HepG2 (cell line): ENCODE measurements around the gene ACOXL. TPM values are rescaled to one million over a fixed set of nuclear protein-coding genes. Genes with fewer than 3 reads are reported as not detected.
"Not testable (repeated sequence)": the region's sequence is repeated elsewhere in the genome, so short reads cannot be mapped to it uniquely, and the experiment has no call there.

ENCODE experiments used
- ATAC-seq: fragments of 200-7000 bp; cut with Tn5 transposase; 3 replicates; pipeline ENCODE4 v1.9.1; 2020; ENCODE audit warnings: mild to moderate bottlenecking, moderate library complexity
- BruUV-seq: library from RNA; stranded (reverse); fragments of 400-500 nt; replicated peaks from 2 replicates; lab custom pipeline; 2021; lab: Mats Ljungman, UMichigan
- CTCF ChIA-PET: fragments of 300-600 bp; formaldehyde crosslinking; extraction: SDS; loops from one replicate; lab custom pipeline; 2021; ENCODE audit warnings: low total read pairs, inconsistent platforms, low intra/inter-chr PET ratio; lab: Yijun Ruan, JAX
- POLR2A ChIA-PET: fragments of 350-600 bp; sonication (Branson Sonifier 250); formaldehyde crosslinking; loops from one replicate; lab custom pipeline; 2020; ENCODE audit warnings: antibody characterized with exemption, inconsistent platforms; lab: Yijun Ruan, JAX
- DNase-seq: peaks from one replicate; pipeline ENCODE4 v3.0.0-alpha.2; 2015; ENCODE audit warnings: low spot score
- FAIRE-seq: peaks from 3 replicates; lab custom pipeline; 2011; peaks lifted over from hg19 to GRCh38; lab: Jason Lieb, UNC
- H2AFZ ChIP-seq: one replicate; pipeline ENCODE4 v1.6.1; 2011; ENCODE audit warnings: low read length, inconsistent platforms
- H3K27ac ChIP-seq: fragments of 300-600 bp; 3 replicates; pipeline ENCODE4 v1.8.0; 2011; ENCODE audit warnings: mixed run types, mild to moderate bottlenecking, mixed read lengths, low read length, inconsistent platforms; ENCODE audit not compliant: insufficient read depth; ENCODE audit errors: extremely low read length
- H3K27me3 ChIP-seq, 2 experiments: fragments of 200-600 bp in 1 of 2; 2 replicates in 1 of 2; 3 replicates in 1 of 2; pipeline versions ENCODE4 v1.6.0 to v1.8.0; 2011; ENCODE audit warnings: low read length in 2 of 2, mild to moderate bottlenecking in 2 of 2, moderate library complexity in 2 of 2, inconsistent platforms in 1 of 2; ENCODE audit not compliant: insufficient read depth in 2 of 2, control insufficient read depth in 1 of 2
- H3K36me3 ChIP-seq, 2 experiments: fragments of 200-600 bp in 1 of 2; replicated peaks in 1 of 2; 2 replicates in 1 of 2; 3 replicates in 1 of 2; pipeline versions ENCODE4 v1.5.1 to v1.8.0; 2011; ENCODE audit warnings: low read length in 2 of 2, inconsistent platforms in 1 of 2; ENCODE audit not compliant: insufficient read depth in 2 of 2, control insufficient read depth in 1 of 2
- H3K4me1 ChIP-seq: 2 replicates; pipeline ENCODE4 v1.5.1; 2012; ENCODE audit warnings: low read length, inconsistent platforms; ENCODE audit not compliant: insufficient read depth
- H3K4me2 ChIP-seq: 2 replicates; pipeline ENCODE4 v1.6.0; 2011; ENCODE audit warnings: low read depth, low read length, inconsistent platforms
- H3K4me3 ChIP-seq, 3 experiments: fragments of 200-600 bp in 1 of 3; sonication (generic), shearing (Covaris generic) in 1 of 3; replicated peaks in 1 of 3; 2 replicates each; pipeline ENCODE4 v1.5.1; 2011 to 2016; ENCODE audit warnings: low read length in 3 of 3, inconsistent platforms in 2 of 3, low read depth in 2 of 3, mild to moderate bottlenecking in 2 of 3, control low read depth in 1 of 3, mixed read lengths in 1 of 3; ENCODE audit not compliant: insufficient read depth in 1 of 3
- H3K79me2 ChIP-seq: one replicate; pipeline ENCODE4 v1.6.1; 2011; ENCODE audit warnings: low read length, inconsistent platforms; ENCODE audit not compliant: insufficient read depth
- H3K9ac ChIP-seq: 2 replicates; pipeline ENCODE4 v1.6.0; 2011; ENCODE audit warnings: mild to moderate bottlenecking, low read depth, low read length, inconsistent platforms; ENCODE audit not compliant: insufficient read depth
- H3K9me3 ChIP-seq: 2 replicates; pipeline ENCODE4 v1.5.1; 2012; ENCODE audit warnings: mild to moderate bottlenecking, low read length
- H4K20me1 ChIP-seq: 2 replicates; pipeline ENCODE4 v1.6.0; 2011; ENCODE audit warnings: inconsistent platforms, mild to moderate bottlenecking, low read length, moderate library complexity; ENCODE audit not compliant: insufficient read depth
- MAFK ChIP-seq, 2 experiments: IDR thresholded peaks in 1 of 2; conservative IDR thresholded peaks in 1 of 2; 2 replicates each; pipeline ENCODE4 v1.6.1; 2011; ENCODE audit warnings: improper control_type of control experiment in 2 of 2, low read length in 2 of 2
- WGBS: methylation state at CpG from one replicate; pipeline ENCODE4 v1.1.6; 2017; ENCODE audit warnings: low lambda C conversion rate; 5-methylcytosine and 5-hydroxymethylcytosine counted together
- in situ Hi-C: cut with HindIII; loops from 2 replicates; pipeline ENCODE4 v1.10.0; 2017; ENCODE audit warnings: low pct_unique_long_range_greater_than_20kb; ENCODE audit not compliant: extremely low pct_ligation_motif_present
- intact Hi-C: fragments of 100-400 bp; cut with micrococcal nuclease; formaldehyde crosslinking; loops from one replicate; pipeline ENCODE4 v1.10.0; 2022; ENCODE audit not compliant: unreplicated experiment
- polyA plus RNA-seq, 8 experiments: library from polyadenylated mRNA; depleted of rRNA in 3 of 8; stranded (reverse) in 7 of 8; unstranded in 1 of 8; fragments of >200 nt; fragmentation: Illumina TruSeq in 4 of 8; extraction: Trizol in 4 of 8; gene quantifications; 2 replicates each; pipeline versions ENCODE4 v1.2.1 to v1.2.3, GENCODE V29; 2011 to 2016; ENCODE audit warnings: low read depth in 4 of 8, missing spikeins in 1 of 8, mixed read lengths in 1 of 8; ENCODE audit not compliant: insufficient read depth in 1 of 8
- total RNA-seq, 5 experiments: library from RNA; depleted of rRNA; stranded (reverse); fragments of >200 nt; fragmentation: Illumina TruSeq; extraction: Trizol; gene quantifications; 2 replicates each; pipeline ENCODE4 v1.2.3, GENCODE V29; 2016; ENCODE audit warnings: low read depth in 1 of 5
- TF ChIP-seq, protein P1 (sequence below): sonication (generic); formaldehyde crosslinking; IDR thresholded peaks from 2 replicates; pipeline ENCODE4 v1.4.0; 2020; ENCODE audit warnings: missing genetic modification reagents
- TF ChIP-seq, protein P2 (sequence below): sonication (generic); formaldehyde crosslinking; IDR thresholded peaks from 2 replicates; pipeline ENCODE4 v1.4.0; 2020; ENCODE audit warnings: mild to moderate bottlenecking, missing genetic modification reagents

The ACOXL gene
- total and polyA plus RNA-seq, 2 of the 13 experiments (the other 11 are each of a cell fraction or from before 2014, with no cell fraction given): not detected

DNA sequence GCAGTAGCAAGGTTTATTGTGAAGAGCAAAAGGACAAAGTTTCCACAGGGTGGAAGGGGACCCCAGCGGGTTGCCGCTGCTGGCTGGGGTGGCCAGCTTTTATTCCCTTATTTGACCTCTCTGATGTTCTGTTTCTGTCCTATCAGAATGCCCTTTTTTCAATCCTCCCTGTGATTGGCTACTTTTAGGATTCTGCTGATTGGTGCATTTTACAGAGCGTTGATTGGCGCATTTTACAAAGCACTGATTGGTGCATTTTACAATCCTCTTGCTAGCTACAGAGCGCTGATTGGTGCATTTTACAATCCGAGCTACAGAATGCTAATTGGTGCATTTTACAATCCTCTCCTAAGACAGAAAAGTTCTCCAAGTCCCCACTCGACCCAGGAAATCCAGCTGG, 123.5 kb downstream of the ACOXL start:
- FAIRE-seq, intact Hi-C loops, BruUV-seq, ATAC-seq, H3K4me3 ChIP-seq, CTCF ChIA-PET, H3K9ac ChIP-seq, H3K4me2 ChIP-seq, H2AFZ ChIP-seq, in situ Hi-C loops, H3K36me3 ChIP-seq, H3K4me1 ChIP-seq, H4K20me1 ChIP-seq, DNase-seq, POLR2A ChIA-PET, H3K27ac ChIP-seq, H3K79me2 ChIP-seq, H3K9me3 ChIP-seq: not testable (repeated sequence)
- H3K27me3 ChIP-seq: peaks cover 6 to 48% of the 10 kb centered on the region in 2 experiments
- 43% methylated on average over 7 of the region's 7 CpGs for WGBS
- TF ChIP-seq MAFK (conservative IDR thresholded peaks at IDR 0.05 in 1 of 2, IDR thresholded peaks at IDR 0.05 in 1 of 2; ENCODE audit: low read length in 2 of 2): peak; percentile 51 to 69; a peak in 3 of 4 replicates

GRCh38 chr2:110858135-110858725, 125.9 kb downstream of the ACOXL start:
- H3K9ac ChIP-seq: no peak overlapping the region
- FAIRE-seq (no peak), DNase-seq (no peak), ATAC-seq (no peak)
- peaks cover 14% of the 10 kb centered on the region for H3K4me1 ChIP-seq
- H3K4me3 ChIP-seq: no peak overlapping the region
- H3K27ac ChIP-seq: no peak overlapping the region
- H3K36me3 ChIP-seq: no peaks in the 10 kb centered on the region
- no peaks in the 10 kb centered on the region for H3K79me2 ChIP-seq
- no TSS peak for BruUV-seq
- H3K4me2 ChIP-seq: no peak overlapping the region
- POLR2A ChIA-PET: no interaction called here
- in situ Hi-C loops (no loop called here), intact Hi-C loops (no loop called here)
- H2AFZ ChIP-seq: no peak overlapping the region
- no peaks in the 10 kb centered on the region for H3K9me3 ChIP-seq
- TF ChIP-seq, protein P1, sequence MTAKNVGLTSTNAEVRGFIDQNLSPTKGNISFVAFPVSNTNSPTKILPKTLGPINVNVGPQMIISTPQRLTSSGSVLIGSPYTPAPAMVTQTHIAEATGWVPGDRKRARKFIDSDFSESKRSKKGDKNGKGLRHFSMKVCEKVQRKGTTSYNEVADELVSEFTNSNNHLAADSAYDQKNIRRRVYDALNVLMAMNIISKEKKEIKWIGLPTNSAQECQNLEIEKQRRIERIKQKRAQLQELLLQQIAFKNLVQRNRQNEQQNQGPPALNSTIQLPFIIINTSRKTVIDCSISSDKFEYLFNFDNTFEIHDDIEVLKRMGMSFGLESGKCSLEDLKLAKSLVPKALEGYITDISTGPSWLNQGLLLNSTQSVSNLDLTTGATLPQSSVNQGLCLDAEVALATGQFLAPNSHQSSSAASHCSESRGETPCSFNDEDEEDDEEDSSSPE: no peak
- TF ChIP-seq, protein P2, sequence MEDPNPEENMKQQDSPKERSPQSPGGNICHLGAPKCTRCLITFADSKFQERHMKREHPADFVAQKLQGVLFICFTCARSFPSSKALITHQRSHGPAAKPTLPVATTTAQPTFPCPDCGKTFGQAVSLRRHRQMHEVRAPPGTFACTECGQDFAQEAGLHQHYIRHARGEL (CRISPR knock-in tag): no peak
- H3K27me3 ChIP-seq: peaks cover 7 to 45% of the 10 kb centered on the region in 2 experiments
- no peaks in the 10 kb centered on the region for H4K20me1 ChIP-seq
- WGBS: 22% methylated on average over 12 of the region's 12 CpGs
- CTCF ChIA-PET: no interaction called here
